GM19438 (cell line): ENCODE measurements around the gene SLC9A8.

Source experiments
- ATAC-seq: cut with Tn5 transposase; IDR thresholded peaks from one replicate; pipeline ENCODE4 v1.9.1; 2021; ENCODE audit warnings: low read depth; ENCODE audit not compliant: unreplicated experiment

The SLC9A8 gene

GRCh38 chr20:49941456-49941855 is 128.8 kb downstream of the SLC9A8 start:
- ATAC-seq = no peak
